NT2/D1 (cell line): ENCODE measurements around the gene FAM107B.

Experiments used
- DNase-seq: peaks from one replicate; pipeline ENCODE4 v3.0.0-alpha.2; 2011; ENCODE audit warnings: low read depth, low spot score
- H3K27me3 ChIP-seq: 2 replicates; pipeline ENCODE4 v1.6.0; 2011; ENCODE audit warnings: mild to moderate bottlenecking; ENCODE audit not compliant: insufficient read length, insufficient read depth
- H3K36me3 ChIP-seq: 2 replicates; pipeline ENCODE4 v1.6.1; 2011; ENCODE audit warnings: mild to moderate bottlenecking, low read length, mixed read lengths; ENCODE audit not compliant: insufficient read depth, insufficient read length
- H3K4me1 ChIP-seq: 2 replicates; pipeline ENCODE4 v1.5.1; 2011; ENCODE audit not compliant: insufficient read depth, insufficient read length
- H3K4me3 ChIP-seq: 2 replicates; pipeline ENCODE4 v1.5.1; 2011; ENCODE audit warnings: low read depth; ENCODE audit not compliant: insufficient read length
- H3K9ac ChIP-seq: 2 replicates; pipeline ENCODE4 v1.6.0; 2011; ENCODE audit warnings: low read depth; ENCODE audit not compliant: insufficient read length
- H3K9me3 ChIP-seq: 2 replicates; pipeline ENCODE4 v1.5.1; 2011; ENCODE audit warnings: mild to moderate bottlenecking, low read length; ENCODE audit not compliant: insufficient read depth
- SUZ12 ChIP-seq: IDR thresholded peaks from 2 replicates; pipeline ENCODE4 v1.6.1; 2011; ENCODE audit not compliant: insufficient read length, insufficient read depth; ENCODE audit errors: extremely low read depth
- YY1 ChIP-seq: IDR thresholded peaks from 2 replicates; pipeline ENCODE4 v1.6.1; 2011; ENCODE audit not compliant: insufficient read length, insufficient read depth
- ZNF274 ChIP-seq: IDR thresholded peaks from 2 replicates; pipeline ENCODE4 v1.6.1; 2011; ENCODE audit warnings: mild to moderate bottlenecking, low read depth, low read length

The FAM107B gene

GRCh38 chr10:14500172-14500765 is 274.4 kb downstream of the FAM107B start:
- H3K36me3 ChIP-seq, result no peaks in the 10 kb centered on the region
- H3K9me3 ChIP-seq, result no peaks in the 10 kb centered on the region
- TF ChIP-seq ZNF274, result no peak
- TF ChIP-seq YY1, result no peak
- no peak for TF ChIP-seq SUZ12
- no peak overlapping the region for H3K9ac ChIP-seq
- H3K4me1 ChIP-seq, result peaks cover 6% of the 10 kb centered on the region
- H3K27me3 ChIP-seq, result no peaks in the 10 kb centered on the region
- H3K4me3 ChIP-seq, result no peak overlapping the region
- no peak for DNase-seq

DNA sequence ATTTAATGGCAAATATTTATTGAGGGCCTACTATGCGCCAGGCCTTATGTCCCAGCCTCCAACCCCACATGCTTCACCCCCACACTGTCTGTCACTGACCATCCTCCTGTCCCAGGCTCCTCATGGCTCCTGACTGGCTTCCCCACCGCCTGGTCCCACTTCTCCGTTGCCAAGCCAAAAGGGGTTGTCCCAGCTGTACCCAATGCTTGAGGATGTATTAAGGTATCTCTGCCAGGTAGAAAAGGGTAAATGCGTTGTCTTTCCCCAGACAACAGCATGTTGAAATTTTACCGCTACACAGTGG is 275.1 kb downstream of the FAM107B start:
- Histone ChIP-seq H3K4me3 (no peak overlapping the region), H3K4me1 (peaks cover 6% of the 10 kb centered on the region), H3K9me3 (no peaks in the 10 kb centered on the region), H3K9ac (no peak overlapping the region), H3K27me3 (no peaks in the 10 kb centered on the region), H3K36me3 (no peaks in the 10 kb centered on the region)
- no peak for TF ChIP-seq SUZ12
- TF ChIP-seq ZNF274, result no peak
- no peak for TF ChIP-seq YY1
- no peak for DNase-seq

GRCh38 chr10:14498326-14498725 is 276.4 kb downstream of the FAM107B start:
- Histone ChIP-seq H3K27me3 (no peaks in the 10 kb centered on the region), H3K36me3 (no peaks in the 10 kb centered on the region), H3K9ac (no peak overlapping the region), H3K9me3 (no peaks in the 10 kb centered on the region), H3K4me1 (peaks cover 6% of the 10 kb centered on the region), H3K4me3 (no peak overlapping the region)
- no peak for TF ChIP-seq YY1
- no peak for TF ChIP-seq ZNF274
- TF ChIP-seq SUZ12, result no peak
- DNase-seq, result no peak

- no peaks in the 10 kb centered on the region for H3K4me1 ChIP-seq
- no peak overlapping the region for H3K9ac ChIP-seq
- DNase-seq, result no peak
- H3K36me3 ChIP-seq, result no peaks in the 10 kb centered on the region
- H3K27me3 ChIP-seq, result no peaks in the 10 kb centered on the region
- no peak overlapping the region for H3K4me3 ChIP-seq
- TF ChIP-seq SUZ12 (no peak), YY1 (no peak), ZNF274 (no peak)
- no peaks in the 10 kb centered on the region for H3K9me3 ChIP-seq
Observed at GRCh38 chr10:14491811-14492210, 282.9 kb downstream of the FAM107B start.

DNA sequence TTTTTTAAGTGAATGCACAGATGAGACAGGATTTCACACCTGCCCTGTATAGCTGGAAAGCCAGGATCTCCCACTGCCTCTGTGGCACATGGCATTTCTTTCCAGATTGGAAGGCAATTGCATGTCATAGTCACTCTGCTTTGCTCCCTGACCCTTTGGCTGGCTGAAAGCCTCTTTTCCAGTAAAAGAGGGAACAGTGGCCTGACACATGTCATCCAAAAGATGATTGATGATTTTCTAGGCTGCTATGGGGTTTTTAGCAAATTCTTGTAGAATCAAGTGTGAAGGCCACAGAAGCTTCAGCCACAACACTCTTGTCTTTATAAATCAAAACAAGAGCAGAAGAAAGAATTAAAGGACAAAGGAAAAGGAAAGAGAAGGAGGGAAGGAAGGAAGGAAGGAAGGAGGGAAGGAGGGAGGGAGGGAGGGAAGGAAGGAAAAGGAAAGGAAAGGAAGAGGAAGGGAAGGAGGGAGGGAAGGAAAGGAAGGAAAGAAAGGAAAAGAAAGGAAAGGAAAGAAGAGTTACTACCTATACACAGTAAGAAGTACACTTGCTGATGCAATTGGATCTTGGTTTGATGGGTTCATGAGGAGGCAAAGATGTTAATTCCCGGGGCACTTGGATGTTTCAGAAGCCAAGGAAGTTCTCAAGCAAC is 285.0 kb downstream of the FAM107B start:
- no peak overlapping the region for H3K9ac ChIP-seq
- no peaks in the 10 kb centered on the region for H3K36me3 ChIP-seq
- no peaks in the 10 kb centered on the region for H3K27me3 ChIP-seq
- no peaks in the 10 kb centered on the region for H3K9me3 ChIP-seq
- TF ChIP-seq SUZ12, result no peak
- TF ChIP-seq ZNF274, result no peak
- TF ChIP-seq YY1, result no peak
- no peak for DNase-seq
- no peak overlapping the region for H3K4me3 ChIP-seq
- no peaks in the 10 kb centered on the region for H3K4me1 ChIP-seq

DNA sequence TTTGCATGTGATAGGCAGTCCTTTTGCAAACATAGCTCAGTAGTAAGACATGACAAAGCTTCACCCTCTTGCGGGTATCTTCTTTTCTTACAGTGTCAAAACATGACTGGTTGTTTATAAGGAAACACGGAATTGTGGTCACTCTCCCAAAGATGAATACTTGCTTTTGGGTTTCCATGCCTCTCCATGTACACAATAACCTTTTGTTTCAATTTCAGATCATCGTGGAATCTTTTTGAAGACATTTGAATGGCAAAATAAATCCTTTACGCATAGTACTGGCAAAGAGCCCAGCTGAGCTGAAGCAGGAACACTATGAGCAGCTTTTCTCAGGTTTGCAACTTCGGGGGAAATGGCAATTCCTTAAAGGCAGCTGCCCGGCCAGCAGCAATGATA is 287.2 kb downstream of the FAM107B start:
- no peaks in the 10 kb centered on the region for H3K9me3 ChIP-seq
- H3K36me3 ChIP-seq, result no peaks in the 10 kb centered on the region
- no peak overlapping the region for H3K4me3 ChIP-seq
- TF ChIP-seq SUZ12 (no peak), ZNF274 (no peak), YY1 (no peak)
- DNase-seq, result no peak
- no peaks in the 10 kb centered on the region for H3K4me1 ChIP-seq
- H3K27me3 ChIP-seq, result no peaks in the 10 kb centered on the region
- no peak overlapping the region for H3K9ac ChIP-seq

DNA sequence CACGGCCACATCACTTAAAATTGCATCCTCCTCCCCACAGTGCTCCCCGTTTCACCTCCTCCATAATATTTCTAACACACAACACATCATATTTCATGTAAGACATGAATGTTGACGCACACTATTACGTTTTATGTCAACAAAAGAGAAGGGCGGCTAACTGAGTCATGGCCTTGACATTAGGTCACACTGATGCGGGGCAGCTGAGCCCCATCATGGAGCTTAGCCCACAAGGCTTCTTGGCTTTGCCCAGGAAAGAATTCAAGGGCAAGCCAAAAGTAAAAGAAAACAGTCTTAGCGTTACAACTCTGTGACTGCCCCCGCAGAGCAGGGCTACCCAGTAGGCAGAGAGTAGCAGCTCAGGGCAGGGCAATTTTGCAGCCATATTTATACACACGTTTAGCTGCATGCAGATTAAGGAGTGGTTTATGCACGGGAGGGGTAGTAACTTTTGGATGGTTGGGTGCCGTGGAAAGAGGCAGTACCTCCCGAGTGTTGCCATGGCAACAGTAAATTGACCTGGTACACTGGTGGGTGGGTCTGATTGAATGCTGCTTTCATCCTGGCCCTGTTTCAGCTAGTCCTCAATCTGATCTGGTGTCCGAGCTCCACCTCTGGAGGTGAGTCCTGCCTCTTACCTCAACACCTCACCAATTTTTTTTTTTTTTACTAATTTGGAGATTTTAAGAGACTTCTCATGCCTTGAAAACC is 287.8 kb downstream of the FAM107B start:
- no peak for TF ChIP-seq ZNF274
- TF ChIP-seq SUZ12, result no peak
- no peak for TF ChIP-seq YY1
- no peak overlapping the region for H3K9ac ChIP-seq
- H3K27me3 ChIP-seq, result no peaks in the 10 kb centered on the region
- DNase-seq, result no peak
- H3K9me3 ChIP-seq, result no peaks in the 10 kb centered on the region
- H3K36me3 ChIP-seq, result no peaks in the 10 kb centered on the region
- no peak overlapping the region for H3K4me3 ChIP-seq
- no peaks in the 10 kb centered on the region for H3K4me1 ChIP-seq
